Myocyte (in vitro differentiated cells): ENCODE results near the gene PHLDB3. TPM values are rescaled to one million over a fixed set of nuclear protein-coding genes. Genes with fewer than 3 reads are reported as not detected.

ENCODE experiments used
- DNase-seq: peaks from one replicate; pipeline ENCODE4 v3.0.0-alpha.2; 2012; ENCODE audit warnings: low read depth
- total RNA-seq: library from RNA; depleted of rRNA; stranded (reverse); fragments of >200 nt; gene quantifications from 2 replicates; pipeline ENCODE4 v1.2.3, GENCODE V29; 2014

PHLDB3 gene
- total RNA-seq, 1 donor from 2014 or later, result 7.8 TPM

- no peak for DNase-seq
Observed at GRCh38 chr19:43501661-43502418, 2.7 kb downstream of the PHLDB3 start.

- no peak for DNase-seq
Observed at GRCh38 chr19:43499042-43499441, 5.5 kb downstream of the PHLDB3 start.

- no peak for DNase-seq
Observed at GRCh38 chr19:43498233-43498842, 6.2 kb downstream of the PHLDB3 start.

- DNase-seq, result no peak
Observed at GRCh38 chr19:43496960-43497359, 7.6 kb downstream of the PHLDB3 start.

GRCh38 chr19:43495082-43495481 is 9.5 kb downstream of the PHLDB3 start:
- no peak for DNase-seq

- no peak for DNase-seq
Observed at GRCh38 chr19:43490759-43491158, 13.8 kb downstream of the PHLDB3 start.

GRCh38 chr19:43489979-43490599 is 14.5 kb downstream of the PHLDB3 start:
- no peak for DNase-seq

GRCh38 chr19:43489310-43489709 is 15.2 kb downstream of the PHLDB3 start:
- DNase-seq, result no peak

GRCh38 chr19:43488179-43488578 is 16.4 kb downstream of the PHLDB3 start:
- no peak for DNase-seq

- DNase-seq, result no peak
Observed at GRCh38 chr19:43486412-43486811, 18.1 kb downstream of the PHLDB3 start.

- no peak for DNase-seq
Observed at GRCh38 chr19:43485951-43486350, 18.6 kb downstream of the PHLDB3 start.

GRCh38 chr19:43483281-43483680 is 21.3 kb downstream of the PHLDB3 start:
- no peak for DNase-seq

- DNase-seq, result no peak
Observed at GRCh38 chr19:43482193-43482592, 22.4 kb downstream of the PHLDB3 start.

GRCh38 chr19:43481701-43482100 is 22.8 kb downstream of the PHLDB3 start:
- no peak for DNase-seq

GRCh38 chr19:43480574-43480973 is 24.0 kb downstream of the PHLDB3 start:
- no peak for DNase-seq

GRCh38 chr19:43479961-43480561 is 24.5 kb downstream of the PHLDB3 start:
- DNase-seq, result no peak

GRCh38 chr19:43479226-43479625 is 25.3 kb downstream of the PHLDB3 start:
- no peak for DNase-seq

GRCh38 chr19:43478323-43478722 is 26.2 kb downstream of the PHLDB3 start:
- no peak for DNase-seq

GRCh38 chr19:43476606-43477005 is 27.9 kb downstream of the PHLDB3 start:
- DNase-seq, result peak; percentile 37

GRCh38 chr19:43474986-43475705 is 29.4 kb downstream of the PHLDB3 start:
- no peak for DNase-seq

GRCh38 chr19:43474487-43474886 is 30.1 kb downstream of the PHLDB3 start:
- no peak for DNase-seq
